NCI-H1436 (cell line): ENCODE results near the gene FBXW2.
A peak's percentile ranks its signal among the peaks of the same experiment; 100 is the strongest.

ENCODE experiments used
- DNase-seq: peaks from one replicate; lab custom pipeline; 2025; lab: John Stamatoyannopoulos, UW

The FBXW2 gene

GRCh38 chr9:120742951-120743416 is 50.2 kb downstream of the FBXW2 start:
- peak; percentile 45 for DNase-seq

- DNase-seq = no peak
Measured at GRCh38 chr9:120741701-120742100, 51.5 kb downstream of the FBXW2 start.

- no peak for DNase-seq
Measured at GRCh38 chr9:120741191-120741590, 52.0 kb downstream of the FBXW2 start.

- no peak for DNase-seq
Measured at GRCh38 chr9:120740132-120740531, 53.1 kb downstream of the FBXW2 start.

GRCh38 chr9:120737416-120738165 is 55.6 kb downstream of the FBXW2 start:
- DNase-seq = no peak

GRCh38 chr9:120736881-120737280 is 56.3 kb downstream of the FBXW2 start:
- no peak for DNase-seq

- DNase-seq = no peak
Measured at GRCh38 chr9:120735415-120736126, 57.6 kb downstream of the FBXW2 start.

- no peak for DNase-seq
Measured at GRCh38 chr9:120734607-120735410, 58.4 kb downstream of the FBXW2 start.

GRCh38 chr9:120733190-120733589 is 60.0 kb downstream of the FBXW2 start:
- no peak for DNase-seq

- no peak for DNase-seq
Measured at GRCh38 chr9:120730654-120731514, 62.3 kb downstream of the FBXW2 start.

- no peak for DNase-seq
Measured at GRCh38 chr9:120729791-120730241, 63.4 kb downstream of the FBXW2 start.

GRCh38 chr9:120726484-120726883 is 66.7 kb downstream of the FBXW2 start:
- DNase-seq = no peak

GRCh38 chr9:120725907-120726306 is 67.3 kb downstream of the FBXW2 start:
- no peak for DNase-seq

- no peak for DNase-seq
Measured at GRCh38 chr9:120724757-120725400, 68.3 kb downstream of the FBXW2 start.

- no peak for DNase-seq
Measured at GRCh38 chr9:120723565-120723964, 69.7 kb downstream of the FBXW2 start.

- no peak for DNase-seq
Measured at GRCh38 chr9:120720404-120720803, 72.8 kb downstream of the FBXW2 start.

GRCh38 chr9:120718316-120718715 is 74.9 kb downstream of the FBXW2 start:
- no peak for DNase-seq

GRCh38 chr9:120717176-120717575 is 76.0 kb downstream of the FBXW2 start:
- DNase-seq = no peak

GRCh38 chr9:120716483-120716882 is 76.7 kb downstream of the FBXW2 start:
- no peak for DNase-seq

GRCh38 chr9:120715389-120715924 is 77.8 kb downstream of the FBXW2 start:
- DNase-seq = peak; percentile 25
